GM18505 (cell line): ENCODE results near the gene EFCAB9.

Experiments
- ATAC-seq: cut with Tn5 transposase; IDR thresholded peaks from one replicate; pipeline ENCODE4 v1.9.1; 2021; ENCODE audit not compliant: unreplicated experiment
- POLR2A ChIP-seq: IDR thresholded peaks from 4 replicates; pipeline ENCODE4 v1.6.1; 2011; ENCODE audit warnings: borderline replicate concordance; ENCODE audit not compliant: insufficient read depth, insufficient read length; ENCODE audit errors: extremely low read depth

EFCAB9 gene

DNA sequence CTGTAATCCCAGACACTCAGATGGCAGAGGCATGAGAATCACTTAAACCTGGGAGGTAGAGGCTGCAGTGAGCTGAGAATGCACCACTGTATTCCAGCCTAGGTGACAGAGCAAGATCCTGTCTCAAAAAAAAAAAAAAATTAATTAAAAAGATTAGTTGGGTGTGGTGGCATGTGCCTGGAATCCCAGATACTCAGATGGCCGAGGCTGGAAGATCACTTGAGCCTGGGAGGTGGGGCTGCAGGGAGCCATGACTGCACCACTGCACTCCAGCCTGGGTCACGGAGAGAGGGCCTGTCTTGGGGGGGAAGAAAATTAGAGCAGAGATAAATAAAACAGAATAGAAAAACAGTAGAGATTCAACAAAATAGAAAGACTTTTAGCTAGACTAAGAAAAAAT lies 54.7 kb downstream of the EFCAB9 start:
- ATAC-seq = no peak
- no peak for TF ChIP-seq POLR2A

- no peak for TF ChIP-seq POLR2A
- ATAC-seq = no peak
Measured at GRCh38 chr5:172251419-172251818, 57.4 kb downstream of the EFCAB9 start.

- no peak for ATAC-seq
- no peak for TF ChIP-seq POLR2A
Measured at GRCh38 chr5:172252501-172252900, 58.5 kb downstream of the EFCAB9 start.
